DLD1 (cell line): ENCODE results near the gene HECW1.

Experiments used
- in situ Hi-C: cut with HindIII; loops from 2 replicates; pipeline ENCODE4 v1.10.0; 2017; ENCODE audit warnings: low sequenced_read_pairs

The HECW1 gene

DNA sequence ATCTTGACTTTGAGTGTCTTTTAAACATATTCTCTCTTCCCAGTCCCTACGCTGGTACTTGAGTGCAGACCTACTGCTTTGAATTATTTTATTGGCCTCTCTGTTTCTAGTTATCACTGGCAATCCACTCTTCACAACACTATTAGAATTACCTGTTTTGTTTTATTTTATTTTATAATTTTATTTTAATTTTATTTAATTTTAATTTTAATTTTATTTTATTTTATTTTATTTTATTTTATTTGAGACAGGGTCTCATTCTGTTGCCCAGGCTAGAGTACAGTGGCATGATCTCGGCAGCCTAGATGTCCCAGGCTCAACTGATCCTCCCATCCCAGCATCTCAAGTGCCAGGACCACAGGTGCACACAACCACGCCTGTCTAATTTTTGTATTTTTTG is 477.3 kb downstream of the HECW1 start:
- in situ Hi-C loops: loop anchor here (25.0 kb wide), 1 partner anchor 248 kb away; no protein-coding TSS in a partner anchor

DNA sequence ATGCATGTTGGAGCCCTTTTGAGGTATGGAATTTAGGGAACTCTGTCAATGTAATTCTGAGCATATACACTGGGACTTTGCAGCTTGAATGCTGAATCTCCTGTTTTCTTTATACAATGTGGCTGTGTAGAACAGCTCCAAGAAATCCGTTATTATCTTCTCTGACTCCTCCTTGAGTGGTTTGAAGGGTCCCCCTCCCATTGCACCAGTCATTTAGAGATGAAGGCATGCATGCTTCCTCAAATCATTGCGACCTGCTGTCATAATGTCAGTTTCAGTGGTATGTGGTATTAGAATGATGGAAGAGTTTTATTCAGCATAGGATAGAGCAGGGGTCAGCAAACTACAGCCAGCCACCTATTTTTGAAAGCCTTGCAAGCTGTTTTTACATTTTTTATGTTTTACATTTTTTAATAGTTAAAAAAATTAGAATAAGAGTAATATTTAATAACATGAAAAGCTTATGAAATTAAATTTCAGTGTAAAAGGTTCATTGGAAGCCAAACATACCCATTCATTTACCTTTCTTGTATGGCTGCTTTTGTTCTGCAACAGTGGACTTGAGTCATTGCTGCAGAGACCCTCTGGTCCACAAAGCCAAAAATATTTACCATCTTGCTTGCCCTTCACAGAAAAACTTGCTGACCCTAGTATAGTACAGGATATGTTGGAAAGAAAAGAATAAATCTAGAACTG is 478.6 kb downstream of the HECW1 start:
- in situ Hi-C loops: loop anchor here (25.0 kb wide), 1 partner anchor 246 kb away; no protein-coding TSS in a partner anchor

GRCh38 chr7:43591558-43592180 is 479.2 kb downstream of the HECW1 start:
- in situ Hi-C loops: loop anchor here (25.0 kb wide), 1 partner anchor 246 kb away; no protein-coding TSS in a partner anchor

DNA sequence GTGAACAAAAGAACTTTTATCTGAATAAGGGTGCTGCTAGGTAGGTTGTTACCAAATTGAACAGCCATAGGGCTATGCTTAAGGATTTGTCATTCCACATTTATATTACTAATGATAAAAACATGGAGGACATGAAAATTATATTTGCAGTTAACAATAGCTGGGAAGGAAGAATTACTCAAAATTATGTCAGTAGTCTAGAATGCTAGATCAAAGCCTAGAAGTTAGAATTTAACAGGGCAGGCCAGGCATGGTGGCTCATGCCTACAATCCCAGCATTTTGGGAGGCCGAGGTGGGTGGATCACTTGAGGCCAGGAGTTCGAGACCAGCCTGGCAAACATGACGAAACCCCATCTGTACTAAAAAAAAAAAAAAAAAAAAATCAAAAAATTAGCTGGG is 479.9 kb downstream of the HECW1 start:
- in situ Hi-C loops: loop anchor here (25.0 kb wide), 1 partner anchor 245 kb away; no protein-coding TSS in a partner anchor

- in situ Hi-C loops: loop anchor here (25.0 kb wide), 1 partner anchor 244 kb away; no protein-coding TSS in a partner anchor
These were observed 480.6 kb downstream of the HECW1 start for GRCh38 chr7:43593010-43593409.

GRCh38 chr7:43594020-43594419 is 481.6 kb downstream of the HECW1 start:
- in situ Hi-C loops: loop anchor here (25.0 kb wide), 1 partner anchor 243 kb away; no protein-coding TSS in a partner anchor

DNA sequence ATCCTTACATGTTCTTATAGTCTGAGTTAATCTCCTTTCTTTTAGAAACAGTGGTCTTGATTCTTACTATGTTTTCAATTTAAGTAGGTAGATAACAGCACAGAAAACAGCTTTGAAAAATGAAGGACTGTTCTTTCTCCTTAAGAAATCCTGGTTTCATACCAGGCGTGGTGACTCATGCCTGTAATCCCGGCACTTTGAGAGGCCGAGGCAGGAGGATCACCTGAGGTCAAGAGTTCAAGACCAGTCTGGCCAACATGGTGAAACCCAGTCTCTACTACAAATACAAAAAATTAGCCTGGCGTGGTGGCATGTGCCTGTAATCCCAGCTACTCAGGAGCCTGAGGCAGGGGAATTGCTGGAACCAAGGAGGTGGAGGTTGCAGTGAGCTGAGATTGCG is 484.0 kb downstream of the HECW1 start:
- in situ Hi-C loops: loop anchor here (25.0 kb wide), 1 partner anchor 241 kb away; no protein-coding TSS in a partner anchor

- in situ Hi-C loops: no loop called here
These were observed 487.6 kb downstream of the HECW1 start for GRCh38 chr7:43600056-43600455.

DNA sequence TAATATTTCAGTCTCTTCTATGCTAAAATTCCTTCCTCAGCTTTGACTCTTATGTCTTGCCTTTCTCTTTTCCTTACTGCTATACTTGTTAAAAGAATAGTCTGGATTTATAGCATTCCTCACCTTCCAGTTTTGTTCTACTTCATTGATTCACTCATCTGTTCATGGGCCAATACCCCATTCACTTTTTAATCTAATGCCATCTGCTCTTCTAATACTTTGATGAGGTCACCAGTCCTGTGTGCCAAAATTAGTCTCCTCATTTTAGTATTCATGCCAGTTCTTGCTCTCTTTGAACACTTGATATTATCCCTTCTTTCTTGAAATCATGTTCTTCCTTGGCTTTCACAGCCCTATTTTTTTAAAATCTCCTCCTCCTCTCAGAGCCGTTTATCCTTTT is 489.8 kb downstream of the HECW1 start:
- in situ Hi-C loops: no loop called here

DNA sequence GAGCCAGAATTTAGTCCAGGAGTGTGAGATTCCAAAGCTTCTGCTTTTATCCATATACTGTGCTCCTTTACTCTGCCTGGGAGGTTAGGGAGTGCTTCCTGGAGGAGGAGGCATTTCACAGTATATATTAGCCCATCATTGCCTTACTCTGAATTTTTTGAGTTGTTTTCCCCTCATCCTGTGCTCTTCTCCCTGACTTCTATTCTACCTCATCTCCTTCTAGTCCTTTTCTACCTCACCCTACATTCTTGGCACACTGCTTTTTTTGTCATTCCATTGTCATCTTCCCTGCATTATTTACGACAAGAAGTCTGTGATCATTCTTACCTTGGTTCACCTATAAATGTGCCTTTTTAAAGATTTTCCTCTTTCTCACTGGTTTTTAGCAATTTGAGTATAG is 491.8 kb downstream of the HECW1 start:
- in situ Hi-C loops: no loop called here

GRCh38 chr7:43609097-43609496 is 496.6 kb downstream of the HECW1 start:
- in situ Hi-C loops: no loop called here

DNA sequence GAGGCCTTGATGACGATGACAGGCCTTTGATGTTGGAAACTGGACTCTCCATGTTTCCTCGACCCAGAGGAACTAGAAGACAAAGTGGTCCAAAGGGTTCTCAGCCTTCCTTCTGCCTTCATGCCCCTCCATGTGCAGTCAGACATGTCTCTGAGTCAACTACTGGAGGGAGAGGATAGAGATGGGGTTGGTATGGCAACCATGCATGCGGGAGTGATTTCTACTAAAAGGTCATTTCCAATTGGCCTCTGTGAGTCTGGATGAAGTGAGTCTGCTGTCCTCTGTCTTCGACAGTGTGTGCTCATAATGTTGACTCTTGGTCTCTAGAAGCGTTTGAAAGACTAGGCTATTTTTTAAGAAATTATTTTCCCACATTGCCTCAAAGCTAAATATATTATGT is 499.7 kb downstream of the HECW1 start:
- in situ Hi-C loops: no loop called here

DNA sequence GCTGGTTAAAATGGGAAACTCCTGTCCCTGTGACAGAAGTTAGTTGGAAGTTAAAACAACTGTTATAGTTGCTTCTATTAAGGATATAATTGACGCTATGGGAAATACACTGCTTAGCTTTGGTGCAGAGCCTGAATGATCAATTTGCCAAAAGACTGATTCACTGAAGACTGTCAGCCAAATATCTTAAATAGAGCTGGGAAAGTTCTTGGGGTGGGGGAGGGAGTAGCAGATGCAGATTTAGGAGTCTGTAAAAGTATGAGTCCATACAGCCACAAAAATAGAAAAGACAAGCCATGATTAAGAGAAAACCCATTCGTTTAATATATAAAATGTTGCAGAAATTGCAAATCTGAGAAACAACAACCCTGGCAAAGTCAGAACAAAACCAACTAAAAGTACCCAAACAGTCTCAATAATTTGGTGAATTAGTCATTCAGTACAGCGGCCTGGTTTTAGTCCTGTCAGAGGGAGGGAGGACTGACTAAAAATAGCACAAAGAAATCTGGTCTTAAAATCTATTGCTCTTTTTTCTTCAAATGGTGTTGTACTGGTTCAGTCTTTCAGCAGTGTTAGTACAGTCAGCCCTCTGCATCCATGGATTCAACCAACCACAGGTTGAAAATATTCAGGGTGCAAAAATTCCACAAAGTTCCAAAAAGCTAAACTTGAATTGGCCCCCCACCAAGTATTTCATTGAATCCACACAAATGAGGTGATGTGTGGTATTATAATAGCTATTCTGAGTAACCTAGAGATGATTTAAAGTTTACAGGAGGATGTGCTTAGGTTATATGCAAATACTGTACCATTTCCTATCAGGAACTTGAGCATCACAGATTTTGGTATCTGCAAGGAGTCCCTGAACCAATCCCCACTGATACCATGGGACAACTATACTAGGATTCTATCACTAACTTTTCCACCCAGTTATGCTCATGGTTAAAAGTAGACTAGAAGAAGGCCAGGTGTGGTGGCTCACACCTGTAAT is 500.4 kb downstream of the HECW1 start:
- in situ Hi-C loops: no loop called here
